Midbrain (tissue), 1 donor: ENCODE results near the gene ZNF638.

Source experiments
- DNase-seq: peaks from one replicate; lab custom pipeline; 2025; lab: John Stamatoyannopoulos, UW

ZNF638 gene

GRCh38 chr2:71456617-71457016, 125.0 kb downstream of the ZNF638 start:
- DNase-seq, result no peak

GRCh38 chr2:71457123-71457915, 125.7 kb downstream of the ZNF638 start:
- DNase-seq, result no peak

GRCh38 chr2:71457923-71458322, 126.3 kb downstream of the ZNF638 start:
- no peak for DNase-seq

GRCh38 chr2:71458413-71459083, 127.0 kb downstream of the ZNF638 start:
- DNase-seq, result no peak

GRCh38 chr2:71459084-71459431, 127.5 kb downstream of the ZNF638 start:
- DNase-seq, result no peak

GRCh38 chr2:71460056-71460455, 128.5 kb downstream of the ZNF638 start:
- no peak for DNase-seq

GRCh38 chr2:71460595-71461303, 129.2 kb downstream of the ZNF638 start:
- no peak for DNase-seq

GRCh38 chr2:71461304-71461671, 129.7 kb downstream of the ZNF638 start:
- no peak for DNase-seq

GRCh38 chr2:71462056-71462605, 130.5 kb downstream of the ZNF638 start:
- no peak for DNase-seq

GRCh38 chr2:71462641-71463341, 131.2 kb downstream of the ZNF638 start:
- DNase-seq, result no peak

GRCh38 chr2:71463342-71463654, 131.7 kb downstream of the ZNF638 start:
- DNase-seq, result no peak

- DNase-seq, result no peak
These were observed 132.8 kb downstream of the ZNF638 start for GRCh38 chr2:71464389-71464788.

GRCh38 chr2:71465356-71465755, 133.8 kb downstream of the ZNF638 start:
- no peak for DNase-seq

GRCh38 chr2:71465961-71466300, 134.3 kb downstream of the ZNF638 start:
- DNase-seq, result no peak

GRCh38 chr2:71466301-71467179, 135.0 kb downstream of the ZNF638 start:
- DNase-seq, result no peak

- no peak for DNase-seq
These were observed 135.7 kb downstream of the ZNF638 start for GRCh38 chr2:71467180-71467815.

GRCh38 chr2:71468279-71469015, 136.9 kb downstream of the ZNF638 start:
- DNase-seq, result no peak

- DNase-seq, result no peak
These were observed 138.1 kb downstream of the ZNF638 start for GRCh38 chr2:71469403-71470398.

GRCh38 chr2:71471276-71471675, 139.7 kb downstream of the ZNF638 start:
- no peak for DNase-seq
